ENCODE results near the gene DGKZ. TPM values are rescaled to one million over a fixed set of nuclear protein-coding genes. Genes with fewer than 3 reads are reported as not detected.

The DGKZ gene
- total and polyA plus RNA-seq, 2 of the 13 experiments (the other 11 are each of a cell fraction or from before 2014, with no cell fraction given): 15.8 to 20.7 TPM

- TF ChIP-seq PAXIP1 (CRISPR knock-in tag; conservative IDR thresholded peaks at IDR 0.05) (peak; percentile 17; the same call in 1 of the 2 replicates), SCMH1 (CRISPR knock-in tag; IDR thresholded peaks at IDR 0.05; ENCODE audit: borderline replicate concordance) (no peak), USF2 (IDR thresholded peaks at IDR 0.05; ENCODE audit: low read depth, low read length) (no peak), USF2 (CRISPR knock-in tag; IDR thresholded peaks at IDR 0.05; ENCODE audit: borderline replicate concordance) (no peak), PREB (CRISPR knock-in tag; IDR thresholded peaks at IDR 0.05) (no peak), HOXA5 (CRISPR knock-in tag; IDR thresholded peaks at IDR 0.05) (peak; percentile 22; the same call in 1 of the 2 replicates), SMARCC2 (IDR thresholded peaks at IDR 0.05) (no peak), SP5 (CRISPR knock-in tag; IDR thresholded peaks at IDR 0.05; ENCODE audit: borderline replicate concordance, low read depth) (0 out of 2 replicates have a peak, but pooled peaks have one; percentile 6), ZFP62 (CRISPR knock-in tag; IDR thresholded peaks at IDR 0.05) (no peak), TCF12 (IDR thresholded peaks at IDR 0.05) (no peak), TCF12 (CRISPR knock-in tag; IDR thresholded peaks at IDR 0.05) (no peak), ZNF343 (CRISPR knock-in tag; IDR thresholded peaks at IDR 0.05) (no peak), SALL1 (CRISPR knock-in tag; IDR thresholded peaks at IDR 0.05) (peak; percentile 43; the same call in 1 of the 2 replicates), ZNF274 (CRISPR knock-in tag; IDR thresholded peaks at IDR 0.05) (no peak), HDAC1 (CRISPR knock-in tag; IDR thresholded peaks at IDR 0.05) (peak; percentile 46), MTA1 (CRISPR knock-in tag; IDR thresholded peaks at IDR 0.05; ENCODE audit: borderline replicate concordance) (peak; percentile 44; the same call in 1 of the 2 replicates), ELF3 (CRISPR knock-in tag; IDR thresholded peaks at IDR 0.05) (no peak), YY1 (IDR thresholded peaks at IDR 0.05; ENCODE audit: insufficient read depth, insufficient replicate concordance, low read depth, low read length) (no peak), RFXAP (CRISPR knock-in tag; IDR thresholded peaks at IDR 0.05; ENCODE audit: borderline replicate concordance) (0 out of 2 replicates have a peak, but pooled peaks have one; percentile 51), MTERF4 (CRISPR knock-in tag; IDR thresholded peaks at IDR 0.05) (peak; percentile 81)
Measured at GRCh38 chr11:46381819-46382645, 34.8 kb downstream of the DGKZ start (continued).

All from HepG2 (cell line).